T-helper 17 cell (primary cell): ENCODE results near the gene STK24. TPM values are rescaled to one million over a fixed set of nuclear protein-coding genes. Genes with fewer than 3 reads are reported as not detected.

Source experiments
- ATAC-seq: fragments of 150-1000 bp; cut with Tn5 transposase; 2 replicates; pipeline ENCODE4 v1.10.0; 2021; ENCODE audit warnings: mild to moderate bottlenecking, moderate library complexity
- DNase-seq, 3 donors: peaks; one replicate each; pipeline versions ENCODE4 v3.0.0 to v3.0.0-alpha.2; 2020 to 2021
- H3K9me3 ChIP-seq: one replicate; pipeline ENCODE4 v1.7.0; 2013; ENCODE audit warnings: low read length, mild to moderate bottlenecking; ENCODE audit not compliant: control insufficient read depth, poor library complexity, severe bottlenecking
- H3K27ac Mint-ChIP-seq: one replicate; pipeline ENCODE4 v1.8.0; 2022; ENCODE audit warnings: mild to moderate bottlenecking, moderate library complexity, mixed read lengths
- H3K27me3 Mint-ChIP-seq: one replicate; pipeline ENCODE4 v1.8.0; 2022; ENCODE audit warnings: mixed read lengths
- H3K36me3 Mint-ChIP-seq: one replicate; pipeline ENCODE4 v1.8.0; 2022; ENCODE audit warnings: low read depth, mixed read lengths
- H3K4me1 Mint-ChIP-seq: one replicate; pipeline ENCODE4 v1.8.0; 2022; ENCODE audit warnings: mild to moderate bottlenecking, mixed read lengths
- H3K4me3 Mint-ChIP-seq: one replicate; pipeline ENCODE4 v1.8.0; 2022; ENCODE audit warnings: mild to moderate bottlenecking, moderate library complexity, mixed read lengths
- total RNA-seq, 4 donors: library from RNA in 2 of 4; stranded (reverse) in 2 of 4; gene quantifications; one replicate each; pipeline ENCODE4 v1.2.3 and lab custom pipeline; 2022 to 2026

Gene STK24
- total RNA-seq, 2 donors from 2014 or later = 134 to 163 TPM

GRCh38 chr13:98452851-98453843 is 123.8 kb downstream of the STK24 start:
- Mint-ChIP-seq H3K4me3 (no peak overlapping the region), H3K4me1 (peaks cover 13% of the 10 kb centered on the region), H3K36me3 (peaks cover 8% of the 10 kb centered on the region), H3K27ac (peak overlapping the region; percentile 90), H3K27me3 (no peaks in the 10 kb centered on the region)
- no peaks in the 10 kb centered on the region for H3K9me3 ChIP-seq
- ATAC-seq = no peak
- no peak for DNase-seq

GRCh38 chr13:98451676-98452470 is 125.0 kb downstream of the STK24 start:
- H3K27me3 Mint-ChIP-seq = no peaks in the 10 kb centered on the region
- H3K9me3 ChIP-seq = no peaks in the 10 kb centered on the region
- H3K4me3 Mint-ChIP-seq = peak overlapping the region; percentile 25
- ATAC-seq = no peak
- peaks cover 8% of the 10 kb centered on the region for H3K36me3 Mint-ChIP-seq
- peaks cover 13% of the 10 kb centered on the region for H3K4me1 Mint-ChIP-seq
- H3K27ac Mint-ChIP-seq = peak overlapping the region; percentile 90
- DNase-seq = no peak

GRCh38 chr13:98450539-98451111 is 126.3 kb downstream of the STK24 start:
- no peak overlapping the region for H3K4me3 Mint-ChIP-seq
- H3K4me1 Mint-ChIP-seq = peaks cover 13% of the 10 kb centered on the region
- no peaks in the 10 kb centered on the region for H3K27me3 Mint-ChIP-seq
- H3K9me3 ChIP-seq = no peaks in the 10 kb centered on the region
- peaks cover 8% of the 10 kb centered on the region for H3K36me3 Mint-ChIP-seq
- DNase-seq (no peak), ATAC-seq (no peak)
- peak overlapping the region; percentile 90 for H3K27ac Mint-ChIP-seq

- Mint-ChIP-seq H3K27me3 (no peaks in the 10 kb centered on the region), H3K4me3 (no peak overlapping the region), H3K27ac (peak overlapping the region; percentile 56), H3K36me3 (peaks cover 8% of the 10 kb centered on the region), H3K4me1 (peaks cover 19% of the 10 kb centered on the region)
- H3K9me3 ChIP-seq = no peaks in the 10 kb centered on the region
- no peak for ATAC-seq
- DNase-seq = no peak
Observed at GRCh38 chr13:98450026-98450425, 126.9 kb downstream of the STK24 start.

GRCh38 chr13:98449273-98449672 is 127.6 kb downstream of the STK24 start:
- H3K36me3 Mint-ChIP-seq = peaks cover 8% of the 10 kb centered on the region
- DNase-seq (no peak), ATAC-seq (no peak)
- no peaks in the 10 kb centered on the region for H3K9me3 ChIP-seq
- peak overlapping the region; percentile 56 for H3K27ac Mint-ChIP-seq
- H3K4me3 Mint-ChIP-seq = no peak overlapping the region
- peaks cover 23% of the 10 kb centered on the region for H3K4me1 Mint-ChIP-seq
- no peaks in the 10 kb centered on the region for H3K27me3 Mint-ChIP-seq

GRCh38 chr13:98448642-98448928 is 128.3 kb downstream of the STK24 start:
- Mint-ChIP-seq H3K4me1 (peaks cover 25% of the 10 kb centered on the region), H3K36me3 (peaks cover 8% of the 10 kb centered on the region), H3K27ac (peak overlapping the region; percentile 75), H3K4me3 (no peak overlapping the region), H3K27me3 (no peaks in the 10 kb centered on the region)
- ATAC-seq (no peak), DNase-seq (no peak)
- H3K9me3 ChIP-seq = no peaks in the 10 kb centered on the region

- Mint-ChIP-seq H3K36me3 (peaks cover 7% of the 10 kb centered on the region), H3K4me3 (no peak overlapping the region), H3K27ac (peak overlapping the region; percentile 88), H3K27me3 (no peaks in the 10 kb centered on the region), H3K4me1 (peaks cover 25% of the 10 kb centered on the region)
- no peaks in the 10 kb centered on the region for H3K9me3 ChIP-seq
- DNase-seq (peak in 1 of 3 donors; percentile 24), ATAC-seq (no peak)
Observed at GRCh38 chr13:98447881-98448641, 128.8 kb downstream of the STK24 start.

GRCh38 chr13:98447130-98447529 is 129.8 kb downstream of the STK24 start:
- no peaks in the 10 kb centered on the region for H3K9me3 ChIP-seq
- H3K36me3 Mint-ChIP-seq = peaks cover 6% of the 10 kb centered on the region
- peaks cover 24% of the 10 kb centered on the region for H3K4me1 Mint-ChIP-seq
- H3K27ac Mint-ChIP-seq = peak overlapping the region; percentile 88
- H3K4me3 Mint-ChIP-seq = no peak overlapping the region
- no peak for DNase-seq
- no peaks in the 10 kb centered on the region for H3K27me3 Mint-ChIP-seq
- no peak for ATAC-seq

- H3K9me3 ChIP-seq = no peaks in the 10 kb centered on the region
- ATAC-seq = no peak
- peaks cover 15% of the 10 kb centered on the region for H3K4me1 Mint-ChIP-seq
- no peak for DNase-seq
- no peak overlapping the region for H3K4me3 Mint-ChIP-seq
- no peaks in the 10 kb centered on the region for H3K27me3 Mint-ChIP-seq
- H3K27ac Mint-ChIP-seq = peak overlapping the region; percentile 88
- peaks cover 1% of the 10 kb centered on the region for H3K36me3 Mint-ChIP-seq
Observed at GRCh38 chr13:98446234-98446621, 130.7 kb downstream of the STK24 start.

GRCh38 chr13:98445340-98446233 is 131.3 kb downstream of the STK24 start:
- Mint-ChIP-seq H3K27ac (peak overlapping the region; percentile 88), H3K4me3 (no peak overlapping the region), H3K27me3 (no peaks in the 10 kb centered on the region), H3K36me3 (no peaks in the 10 kb centered on the region), H3K4me1 (peaks cover 14% of the 10 kb centered on the region)
- ATAC-seq = peak; percentile 93
- peak; percentile 67 to 70 (median 69) for DNase-seq
- H3K9me3 ChIP-seq = no peaks in the 10 kb centered on the region

- H3K4me1 Mint-ChIP-seq = peaks cover 14% of the 10 kb centered on the region
- DNase-seq (no peak), ATAC-seq (no peak)
- H3K4me3 Mint-ChIP-seq = no peak overlapping the region
- H3K9me3 ChIP-seq = no peaks in the 10 kb centered on the region
- H3K27me3 Mint-ChIP-seq = no peaks in the 10 kb centered on the region
- peak overlapping the region; percentile 88 for H3K27ac Mint-ChIP-seq
- no peaks in the 10 kb centered on the region for H3K36me3 Mint-ChIP-seq
Observed at GRCh38 chr13:98444381-98444780, 132.5 kb downstream of the STK24 start.

GRCh38 chr13:98443800-98444325 is 133.0 kb downstream of the STK24 start:
- Mint-ChIP-seq H3K4me3 (no peak overlapping the region), H3K36me3 (no peaks in the 10 kb centered on the region), H3K4me1 (peaks cover 14% of the 10 kb centered on the region), H3K27me3 (no peaks in the 10 kb centered on the region), H3K27ac (peak overlapping the region; percentile 88)
- H3K9me3 ChIP-seq = no peaks in the 10 kb centered on the region
- DNase-seq (no peak), ATAC-seq (no peak)
